K562 (cell line): ENCODE measurements around the gene AGO1. TPM values are rescaled to one million over a fixed set of nuclear protein-coding genes. Genes with fewer than 3 reads are reported as not detected.

Experiments used
- ADNP ChIP-seq: fragments of 200-800 bp; sonication (Bioruptor generic); IDR thresholded peaks from 2 replicates; pipeline ENCODE4 v1.6.1; 2016; ENCODE audit warnings: missing genetic modification characterization, missing compliant biosample characterization
- AFF1 ChIP-seq, 2 experiments: fragments of 450-650 bp; IDR thresholded peaks; 2 replicates each; pipeline ENCODE4 v1.6.1; 2018; ENCODE audit warnings: mild to moderate bottlenecking in 2 of 2, low read depth in 1 of 2; ENCODE audit not compliant: partially characterized antibody in 2 of 2
- CTCFL ChIP-seq: IDR thresholded peaks from 2 replicates; pipeline ENCODE4 v1.6.1; 2011; ENCODE audit warnings: borderline replicate concordance, low read depth, mild to moderate bottlenecking, moderate library complexity, low read length; ENCODE audit not compliant: insufficient read depth, poor library complexity, severe bottlenecking
- IRF1 ChIP-seq: sonication (generic); formaldehyde crosslinking; IDR thresholded peaks from 2 replicates; pipeline ENCODE4 v1.8.0; 2022; ENCODE audit warnings: missing genetic modification reagents, mild to moderate bottlenecking, borderline replicate concordance
- POLR2H ChIP-seq: IDR thresholded peaks from 2 replicates; pipeline ENCODE4 v1.6.1; 2016; ENCODE audit warnings: missing genetic modification characterization, low read depth, mild to moderate bottlenecking, control low read depth, missing compliant biosample characterization, moderate library complexity
- POLR3A ChIP-seq: IDR thresholded peaks from 2 replicates; pipeline ENCODE4 v1.6.1; 2011; ENCODE audit warnings: borderline replicate concordance, mild to moderate bottlenecking, moderate library complexity; ENCODE audit not compliant: insufficient read length, insufficient read depth; ENCODE audit errors: extremely low read depth
- PTRF ChIP-seq: fragments of 450-650 bp; IDR thresholded peaks from 2 replicates; pipeline ENCODE4 v1.6.1; 2016; ENCODE audit warnings: mild to moderate bottlenecking, missing genetic modification characterization, missing compliant biosample characterization
- RBM22 ChIP-seq: fragments of 200-400 bp; formaldehyde crosslinking; IDR thresholded peaks from 2 replicates; pipeline ENCODE4 v1.6.1; 2018; ENCODE audit warnings: low read length, low read depth; ENCODE audit not compliant: poor library complexity, severe bottlenecking
- YY1 ChIP-seq, 3 experiments: IDR thresholded peaks; 2 replicates each; pipeline ENCODE4 v1.6.1; 2011; ENCODE audit warnings: low read length in 2 of 3, mild to moderate bottlenecking in 2 of 3, moderate library complexity in 2 of 3, borderline replicate concordance in 1 of 3, control low read depth in 1 of 3, low read depth in 1 of 3; ENCODE audit not compliant: insufficient read depth in 3 of 3, insufficient replicate concordance in 2 of 3, control insufficient read depth in 1 of 3, insufficient read length in 1 of 3; ENCODE audit errors: extremely low read depth in 1 of 3
- ZEB2 ChIP-seq: fragments of 450-650 bp; IDR thresholded peaks from 2 replicates; pipeline ENCODE4 v1.6.1; 2016
- ZNF280A ChIP-seq: fragments of 450-650 bp; IDR thresholded peaks from 2 replicates; pipeline ENCODE4 v1.6.1; 2018; ENCODE audit warnings: mild to moderate bottlenecking, low read depth; ENCODE audit not compliant: partially characterized antibody
- ZNF707 ChIP-seq: fragments of 250-450 bp; sonication (Bioruptor Pico); conservative IDR thresholded peaks from 2 replicates; pipeline ENCODE4 v1.8.0; 2022; ENCODE audit warnings: inconsistent platforms, mild to moderate bottlenecking, moderate library complexity
- ZNF79 ChIP-seq: fragments of 250-450 bp; sonication (Bioruptor Pico); IDR thresholded peaks from 2 replicates; pipeline ENCODE4 v1.4.0; 2020; ENCODE audit warnings: low read depth, mild to moderate bottlenecking, moderate library complexity
- polyA plus RNA-seq, 8 experiments: library from polyadenylated mRNA; depleted of rRNA in 4 of 8; stranded (reverse) in 5 of 8; unstranded in 3 of 8; fragments of >200 nt; fragmentation: Nextera tagmentation in 2 of 8; fragmentation: Illumina TruSeq in 1 of 8; extraction: Ambion mirVana in 2 of 8; extraction: Trizol in 1 of 8; gene quantifications; 2 replicates each; pipeline versions ENCODE4 v1.2.1 to v1.2.3, GENCODE V29; 2011 to 2014; ENCODE audit warnings: inconsistent platforms in 1 of 8, missing spikeins in 1 of 8
- total RNA-seq, 7 experiments: library from RNA; depleted of rRNA in 6 of 7; stranded (reverse); fragments of >200 nt in 6 of 7; fragmentation: Illumina TruSeq in 2 of 7; extraction: Trizol in 2 of 7; gene quantifications; 2 replicates each; pipeline versions ENCODE4 v1.2.1 to v1.2.3, GENCODE V29; 2011 to 2021; ENCODE audit warnings: low replicate concordance in 1 of 7
- TF ChIP-seq, protein P1 (sequence below): fragments of 250-450 bp; sonication (Bioruptor Pico); IDR thresholded peaks from 2 replicates; pipeline ENCODE4 v1.8.0; 2022; ENCODE audit warnings: inconsistent platforms

AGO1 gene
- total and polyA plus RNA-seq, 9 of the 15 experiments (the other 6 are each of a cell fraction or from before 2014, with no cell fraction given): 7.3 to 64.2 (median 26.0) TPM

DNA sequence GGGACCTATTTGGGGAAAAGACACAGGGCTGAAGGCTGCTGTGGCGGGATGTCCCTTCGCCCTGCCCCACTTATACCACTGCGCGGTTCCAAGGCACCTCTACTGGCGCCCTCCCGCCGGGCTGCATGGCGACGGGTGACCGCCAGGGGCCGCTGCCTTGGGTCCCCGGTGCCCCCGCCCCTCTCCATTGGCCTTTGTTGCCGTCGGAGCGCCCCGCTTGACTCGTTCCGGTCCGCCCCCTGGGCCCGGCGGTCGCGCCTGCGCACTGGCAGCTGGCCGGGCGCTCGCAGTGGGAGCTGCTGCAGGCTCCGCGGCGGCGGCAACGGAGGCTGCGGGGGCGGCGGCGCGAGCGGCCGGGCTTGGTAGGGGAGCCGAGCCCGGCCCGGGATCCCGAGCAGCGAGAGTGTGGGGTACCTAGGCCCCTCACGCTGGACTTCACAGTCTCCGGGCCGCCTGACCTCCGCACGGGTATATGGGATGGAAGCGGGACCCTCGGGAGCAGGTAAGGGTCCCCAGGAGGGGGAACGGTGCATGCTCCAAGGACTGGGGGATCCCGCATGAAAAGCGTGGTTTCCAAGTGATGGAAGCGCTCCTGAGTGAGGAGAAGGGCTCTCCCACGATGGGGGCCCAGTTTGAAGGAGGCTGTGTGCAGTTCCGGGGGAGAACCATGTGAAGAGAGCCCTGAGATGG is at the start of gene AGO1 (continued):
- TF ChIP-seq CTCFL (no peak), IRF1 (CRISPR knock-in tag) (no peak), ZEB2 (no peak), YY1 (IDR thresholded peaks at IDR 0.05; ENCODE audit: borderline replicate concordance in 1 of 3, control insufficient read depth in 1 of 3, extremely low read depth in 1 of 3, insufficient read depth in 3 of 3, insufficient read length in 1 of 3, insufficient replicate concordance in 2 of 3, low read depth in 1 of 3, low read length in 2 of 3) (peak; percentile 6 to 70 (median 69)), ADNP (tag) (no peak), POLR2H (tag) (no peak), ZNF280A (no peak), RBM22 (peak; percentile 50), ZNF707 (CRISPR knock-in tag) (no peak), PTRF (tag) (no peak), AFF1 (IDR thresholded peaks at IDR 0.05; ENCODE audit: low read depth in 1 of 2, partially characterized antibody in 2 of 2) (no peak), POLR3A (no peak), ZNF79 (no peak)
- TF ChIP-seq, protein P1, sequence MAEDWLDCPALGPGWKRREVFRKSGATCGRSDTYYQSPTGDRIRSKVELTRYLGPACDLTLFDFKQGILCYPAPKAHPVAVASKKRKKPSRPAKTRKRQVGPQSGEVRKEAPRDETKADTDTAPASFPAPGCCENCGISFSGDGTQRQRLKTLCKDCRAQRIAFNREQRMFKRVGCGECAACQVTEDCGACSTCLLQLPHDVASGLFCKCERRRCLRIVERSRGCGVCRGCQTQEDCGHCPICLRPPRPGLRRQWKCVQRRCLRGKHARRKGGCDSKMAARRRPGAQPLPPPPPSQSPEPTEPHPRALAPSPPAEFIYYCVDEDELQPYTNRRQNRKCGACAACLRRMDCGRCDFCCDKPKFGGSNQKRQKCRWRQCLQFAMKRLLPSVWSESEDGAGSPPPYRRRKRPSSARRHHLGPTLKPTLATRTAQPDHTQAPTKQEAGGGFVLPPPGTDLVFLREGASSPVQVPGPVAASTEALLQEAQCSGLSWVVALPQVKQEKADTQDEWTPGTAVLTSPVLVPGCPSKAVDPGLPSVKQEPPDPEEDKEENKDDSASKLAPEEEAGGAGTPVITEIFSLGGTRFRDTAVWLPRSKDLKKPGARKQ (CRISPR knock-in tag): no peak
